HepG2 (cell line): ENCODE results near the gene ZCCHC3. TPM values are rescaled to one million over a fixed set of nuclear protein-coding genes. Genes with fewer than 3 reads are reported as not detected.
A peak's percentile ranks its signal among the peaks of the same experiment; 100 is the strongest.

Experiments
- ATAD3A ChIP-seq: sonication (generic); formaldehyde crosslinking; IDR thresholded peaks from 2 replicates; pipeline ENCODE4 v1.4.0; 2020; ENCODE audit warnings: missing genetic modification reagents
- ATF7 ChIP-seq, 2 experiments: fragments of 450-650 bp in 1 of 2; sonication (generic) in 1 of 2; formaldehyde crosslinking in 1 of 2; IDR thresholded peaks; 2 replicates each; pipeline versions ENCODE4 v1.4.0 to v1.6.1; 2016 to 2020; ENCODE audit warnings: antibody characterized with exemption in 1 of 2, mild to moderate bottlenecking in 1 of 2, missing genetic modification reagents in 1 of 2
- FOSL1 ChIP-seq: sonication (generic); formaldehyde crosslinking; IDR thresholded peaks from 2 replicates; pipeline ENCODE4 v1.9.0; 2021; ENCODE audit warnings: missing genetic modification reagents, borderline replicate concordance
- HNRNPH1 ChIP-seq: fragments of 200-400 bp; formaldehyde crosslinking; optimal IDR thresholded peaks from 2 replicates; pipeline ENCODE3; 2017; ENCODE audit warnings: mild to moderate bottlenecking, low read depth, low read length
- IRX3 ChIP-seq: sonication (generic); formaldehyde crosslinking; IDR thresholded peaks from 2 replicates; pipeline ENCODE4 v1.8.1; 2023; ENCODE audit warnings: mild to moderate bottlenecking, low read depth, missing genetic modification reagents, borderline replicate concordance
- NKX3-1 ChIP-seq: sonication (generic); formaldehyde crosslinking; IDR thresholded peaks from 2 replicates; pipeline ENCODE4 v1.5.0; 2020; ENCODE audit warnings: missing genetic modification reagents
- PCBP1 ChIP-seq: fragments of 200-400 bp; formaldehyde crosslinking; IDR thresholded peaks from 2 replicates; pipeline ENCODE4 v1.6.1; 2017; ENCODE audit warnings: mild to moderate bottlenecking, low read depth, low read length, borderline replicate concordance
- PRMT3 ChIP-seq: sonication (generic); formaldehyde crosslinking; IDR thresholded peaks from 2 replicates; pipeline ENCODE4 v1.8.1; 2022; ENCODE audit warnings: low read depth, mild to moderate bottlenecking, moderate library complexity, missing genetic modification reagents, borderline replicate concordance
- SMAD9 ChIP-seq: sonication (generic); formaldehyde crosslinking; IDR thresholded peaks from 2 replicates; pipeline ENCODE4 v1.5.1; 2020; ENCODE audit warnings: mild to moderate bottlenecking, missing genetic modification reagents
- ZNF317 ChIP-seq: sonication (generic); formaldehyde crosslinking; IDR thresholded peaks from 2 replicates; pipeline ENCODE4 v1.5.0; 2020; ENCODE audit warnings: mild to moderate bottlenecking, missing genetic modification reagents
- ZNF703 ChIP-seq: sonication (generic); formaldehyde crosslinking; IDR thresholded peaks from 2 replicates; pipeline ENCODE4 v1.5.1; 2020; ENCODE audit warnings: missing genetic modification reagents, mild to moderate bottlenecking, moderate library complexity, borderline replicate concordance
- polyA plus RNA-seq, 8 experiments: library from polyadenylated mRNA; depleted of rRNA in 3 of 8; stranded (reverse) in 7 of 8; unstranded in 1 of 8; fragments of >200 nt; fragmentation: Illumina TruSeq in 4 of 8; extraction: Trizol in 4 of 8; gene quantifications; 2 replicates each; pipeline versions ENCODE4 v1.2.1 to v1.2.3, GENCODE V29; 2011 to 2016; ENCODE audit warnings: low read depth in 4 of 8, missing spikeins in 1 of 8, mixed read lengths in 1 of 8; ENCODE audit not compliant: insufficient read depth in 1 of 8
- total RNA-seq, 5 experiments: library from RNA; depleted of rRNA; stranded (reverse); fragments of >200 nt; fragmentation: Illumina TruSeq; extraction: Trizol; gene quantifications; 2 replicates each; pipeline ENCODE4 v1.2.3, GENCODE V29; 2016; ENCODE audit warnings: low read depth in 1 of 5
- TF ChIP-seq, protein P1 (sequence below): sonication (generic); formaldehyde crosslinking; IDR thresholded peaks from 2 replicates; pipeline ENCODE4 v1.4.0; 2020; ENCODE audit warnings: missing genetic modification reagents, borderline replicate concordance
- TF ChIP-seq, protein P2 (sequence below): sonication (generic); formaldehyde crosslinking; IDR thresholded peaks from 2 replicates; pipeline ENCODE4 v1.8.1; 2023; ENCODE audit warnings: mild to moderate bottlenecking, missing genetic modification reagents
- TF ChIP-seq, protein P3 (sequence below): sonication (generic); formaldehyde crosslinking; IDR thresholded peaks from 2 replicates; pipeline ENCODE4 v1.5.0; 2020; ENCODE audit warnings: mild to moderate bottlenecking, missing genetic modification reagents
- TF ChIP-seq, protein P4 (sequence below): sonication (generic); formaldehyde crosslinking; IDR thresholded peaks from 2 replicates; pipeline ENCODE4 v1.5.0; 2020; ENCODE audit warnings: missing genetic modification reagents, mild to moderate bottlenecking, borderline replicate concordance
- TF ChIP-seq, protein P5 (sequence below): sonication (generic); formaldehyde crosslinking; IDR thresholded peaks from 2 replicates; pipeline ENCODE4 v1.5.0; 2020; ENCODE audit warnings: mild to moderate bottlenecking, missing genetic modification reagents

ZCCHC3 gene
- total and polyA plus RNA-seq, 2 of the 13 experiments (the other 11 are each of a cell fraction or from before 2014, with no cell fraction given), result 46.6 to 63.0 TPM

DNA sequence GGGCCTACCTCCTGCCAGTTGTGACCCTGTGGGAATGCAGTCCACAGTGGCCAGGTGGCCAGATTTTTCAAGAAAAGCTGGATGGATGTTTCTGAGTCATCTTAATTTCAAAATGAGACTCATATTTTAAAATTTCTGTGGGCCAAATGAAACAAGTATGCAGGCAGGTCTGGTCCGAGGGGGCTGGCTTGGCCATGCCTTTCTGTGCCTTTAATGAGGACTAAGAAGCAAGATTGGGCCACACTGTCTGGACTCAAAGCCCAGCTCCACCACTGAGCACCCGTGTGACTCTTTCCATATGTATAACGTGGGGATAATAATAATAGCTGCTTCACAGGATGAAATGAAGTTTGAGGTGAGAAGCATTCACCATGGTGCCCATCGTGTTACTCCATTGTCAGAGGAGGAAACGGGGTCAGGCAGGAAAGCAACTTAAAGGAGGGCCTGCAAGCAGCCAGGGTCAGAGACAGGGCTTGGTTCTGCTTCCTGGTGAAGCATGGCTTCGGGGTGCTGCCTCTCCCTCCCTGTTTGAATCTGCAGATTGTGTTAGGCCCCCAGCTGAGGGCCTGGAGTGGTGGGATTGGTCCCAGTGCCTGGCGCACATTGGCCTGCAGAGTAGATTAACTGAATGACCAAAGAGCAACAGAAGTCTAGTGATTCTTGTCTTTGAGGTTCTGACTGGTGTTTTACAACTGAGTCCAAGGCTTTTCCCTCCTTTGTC is 31.8 kb downstream of the ZCCHC3 start (continued):
- no peak for TF ChIP-seq PCBP1
- no peak for TF ChIP-seq PRMT3 (CRISPR knock-in tag)
- TF ChIP-seq, protein P1, sequence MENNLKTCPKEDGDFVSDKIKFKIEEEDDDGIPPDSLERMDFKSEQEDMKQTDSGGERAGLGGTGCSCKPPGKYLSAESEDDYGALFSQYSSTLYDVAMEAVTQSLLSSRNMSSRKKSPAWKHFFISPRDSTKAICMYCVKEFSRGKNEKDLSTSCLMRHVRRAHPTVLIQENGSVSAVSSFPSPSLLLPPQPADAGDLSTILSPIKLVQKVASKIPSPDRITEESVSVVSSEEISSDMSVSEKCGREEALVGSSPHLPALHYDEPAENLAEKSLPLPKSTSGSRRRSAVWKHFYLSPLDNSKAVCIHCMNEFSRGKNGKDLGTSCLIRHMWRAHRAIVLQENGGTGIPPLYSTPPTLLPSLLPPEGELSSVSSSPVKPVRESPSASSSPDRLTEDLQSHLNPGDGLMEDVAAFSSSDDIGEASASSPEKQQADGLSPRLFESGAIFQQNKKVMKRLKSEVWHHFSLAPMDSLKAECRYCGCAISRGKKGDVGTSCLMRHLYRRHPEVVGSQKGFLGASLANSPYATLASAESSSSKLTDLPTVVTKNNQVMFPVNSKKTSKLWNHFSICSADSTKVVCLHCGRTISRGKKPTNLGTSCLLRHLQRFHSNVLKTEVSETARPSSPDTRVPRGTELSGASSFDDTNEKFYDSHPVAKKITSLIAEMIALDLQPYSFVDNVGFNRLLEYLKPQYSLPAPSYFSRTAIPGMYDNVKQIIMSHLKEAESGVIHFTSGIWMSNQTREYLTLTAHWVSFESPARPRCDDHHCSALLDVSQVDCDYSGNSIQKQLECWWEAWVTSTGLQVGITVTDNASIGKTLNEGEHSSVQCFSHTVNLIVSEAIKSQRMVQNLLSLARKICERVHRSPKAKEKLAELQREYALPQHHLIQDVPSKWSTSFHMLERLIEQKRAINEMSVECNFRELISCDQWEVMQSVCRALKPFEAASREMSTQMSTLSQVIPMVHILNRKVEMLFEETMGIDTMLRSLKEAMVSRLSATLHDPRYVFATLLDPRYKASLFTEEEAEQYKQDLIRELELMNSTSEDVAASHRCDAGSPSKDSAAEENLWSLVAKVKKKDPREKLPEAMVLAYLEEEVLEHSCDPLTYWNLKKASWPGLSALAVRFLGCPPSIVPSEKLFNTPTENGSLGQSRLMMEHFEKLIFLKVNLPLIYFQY (CRISPR knock-in tag), result no peak
- TF ChIP-seq, protein P2, sequence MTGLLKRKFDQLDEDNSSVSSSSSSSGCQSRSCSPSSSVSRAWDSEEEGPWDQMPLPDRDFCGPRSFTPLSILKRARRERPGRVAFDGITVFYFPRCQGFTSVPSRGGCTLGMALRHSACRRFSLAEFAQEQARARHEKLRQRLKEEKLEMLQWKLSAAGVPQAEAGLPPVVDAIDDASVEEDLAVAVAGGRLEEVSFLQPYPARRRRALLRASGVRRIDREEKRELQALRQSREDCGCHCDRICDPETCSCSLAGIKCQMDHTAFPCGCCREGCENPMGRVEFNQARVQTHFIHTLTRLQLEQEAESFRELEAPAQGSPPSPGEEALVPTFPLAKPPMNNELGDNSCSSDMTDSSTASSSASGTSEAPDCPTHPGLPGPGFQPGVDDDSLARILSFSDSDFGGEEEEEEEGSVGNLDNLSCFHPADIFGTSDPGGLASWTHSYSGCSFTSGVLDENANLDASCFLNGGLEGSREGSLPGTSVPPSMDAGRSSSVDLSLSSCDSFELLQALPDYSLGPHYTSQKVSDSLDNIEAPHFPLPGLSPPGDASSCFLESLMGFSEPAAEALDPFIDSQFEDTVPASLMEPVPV (CRISPR knock-in tag), result 0 out of 2 replicates have a peak, but pooled peaks have one; percentile 10
- no peak for TF ChIP-seq NKX3-1 (CRISPR knock-in tag)
- TF ChIP-seq ZNF703 (CRISPR knock-in tag), result no peak
- no peak for TF ChIP-seq ATF7 (IDR thresholded peaks at IDR 0.05)
- TF ChIP-seq ATF7 (CRISPR knock-in tag; IDR thresholded peaks at IDR 0.05), result no peak
- TF ChIP-seq IRX3, result 0 out of 2 replicates have a peak, but pooled peaks have one; percentile 42
- TF ChIP-seq ZNF317 (CRISPR knock-in tag), result no peak
- peak; percentile 33 for TF ChIP-seq HNRNPH1
- TF ChIP-seq, protein P3, sequence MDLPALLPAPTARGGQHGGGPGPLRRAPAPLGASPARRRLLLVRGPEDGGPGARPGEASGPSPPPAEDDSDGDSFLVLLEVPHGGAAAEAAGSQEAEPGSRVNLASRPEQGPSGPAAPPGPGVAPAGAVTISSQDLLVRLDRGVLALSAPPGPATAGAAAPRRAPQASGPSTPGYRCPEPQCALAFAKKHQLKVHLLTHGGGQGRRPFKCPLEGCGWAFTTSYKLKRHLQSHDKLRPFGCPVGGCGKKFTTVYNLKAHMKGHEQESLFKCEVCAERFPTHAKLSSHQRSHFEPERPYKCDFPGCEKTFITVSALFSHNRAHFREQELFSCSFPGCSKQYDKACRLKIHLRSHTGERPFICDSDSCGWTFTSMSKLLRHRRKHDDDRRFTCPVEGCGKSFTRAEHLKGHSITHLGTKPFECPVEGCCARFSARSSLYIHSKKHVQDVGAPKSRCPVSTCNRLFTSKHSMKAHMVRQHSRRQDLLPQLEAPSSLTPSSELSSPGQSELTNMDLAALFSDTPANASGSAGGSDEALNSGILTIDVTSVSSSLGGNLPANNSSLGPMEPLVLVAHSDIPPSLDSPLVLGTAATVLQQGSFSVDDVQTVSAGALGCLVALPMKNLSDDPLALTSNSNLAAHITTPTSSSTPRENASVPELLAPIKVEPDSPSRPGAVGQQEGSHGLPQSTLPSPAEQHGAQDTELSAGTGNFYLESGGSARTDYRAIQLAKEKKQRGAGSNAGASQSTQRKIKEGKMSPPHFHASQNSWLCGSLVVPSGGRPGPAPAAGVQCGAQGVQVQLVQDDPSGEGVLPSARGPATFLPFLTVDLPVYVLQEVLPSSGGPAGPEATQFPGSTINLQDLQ (CRISPR knock-in tag), result no peak
- no peak for TF ChIP-seq SMAD9 (CRISPR knock-in tag)
- TF ChIP-seq ATAD3A (CRISPR knock-in tag), result no peak
- TF ChIP-seq FOSL1 (CRISPR knock-in tag), result no peak
- TF ChIP-seq, protein P4, sequence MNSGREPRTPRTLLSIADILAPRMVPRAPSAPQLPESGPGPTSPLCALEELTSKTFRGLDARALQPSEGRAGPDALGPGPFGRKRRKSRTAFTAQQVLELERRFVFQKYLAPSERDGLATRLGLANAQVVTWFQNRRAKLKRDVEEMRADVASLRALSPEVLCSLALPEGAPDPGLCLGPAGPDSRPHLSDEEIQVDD (CRISPR knock-in tag), result no peak
- TF ChIP-seq, protein P5, sequence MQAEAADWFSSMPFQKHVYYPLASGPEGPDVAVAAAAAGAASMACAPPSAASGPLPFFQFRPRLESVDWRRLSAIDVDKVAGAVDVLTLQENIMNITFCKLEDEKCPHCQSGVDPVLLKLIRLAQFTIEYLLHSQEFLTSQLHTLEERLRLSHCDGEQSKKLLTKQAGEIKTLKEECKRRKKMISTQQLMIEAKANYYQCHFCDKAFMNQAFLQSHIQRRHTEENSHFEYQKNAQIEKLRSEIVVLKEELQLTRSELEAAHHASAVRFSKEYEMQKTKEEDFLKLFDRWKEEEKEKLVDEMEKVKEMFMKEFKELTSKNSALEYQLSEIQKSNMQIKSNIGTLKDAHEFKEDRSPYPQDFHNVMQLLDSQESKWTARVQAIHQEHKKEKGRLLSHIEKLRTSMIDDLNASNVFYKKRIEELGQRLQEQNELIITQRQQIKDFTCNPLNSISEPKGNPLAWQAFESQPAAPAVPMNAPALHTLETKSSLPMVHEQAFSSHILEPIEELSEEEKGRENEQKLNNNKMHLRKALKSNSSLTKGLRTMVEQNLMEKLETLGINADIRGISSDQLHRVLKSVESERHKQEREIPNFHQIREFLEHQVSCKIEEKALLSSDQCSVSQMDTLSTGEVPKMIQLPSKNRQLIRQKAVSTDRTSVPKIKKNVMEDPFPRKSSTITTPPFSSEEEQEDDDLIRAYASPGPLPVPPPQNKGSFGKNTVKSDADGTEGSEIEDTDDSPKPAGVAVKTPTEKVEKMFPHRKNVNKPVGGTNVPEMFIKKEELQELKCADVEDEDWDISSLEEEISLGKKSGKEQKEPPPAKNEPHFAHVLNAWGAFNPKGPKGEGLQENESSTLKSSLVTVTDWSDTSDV (CRISPR knock-in tag), result 0 out of 2 replicates have a peak, but pooled peaks have one; percentile 17
